A673 (cell line): Measurements from ENCODE around the gene RBX1. TPM values are rescaled to one million over a fixed set of nuclear protein-coding genes. Genes with fewer than 3 reads are reported as not detected.

Experiments
- BruUV-seq: library from RNA; stranded (reverse); fragments of 400-500 nt; replicated peaks from 2 replicates; lab custom pipeline; 2021; lab: Mats Ljungman, UMichigan
- CTCF ChIA-PET: fragments of 300-600 bp; sonication (Branson Sonifier 250); formaldehyde crosslinking; loops from one replicate; lab custom pipeline; 2022; ENCODE audit warnings: antibody characterized with exemption; lab: Charles Lee
- POLR2A ChIA-PET: fragments of 300-600 bp; sonication (Branson Sonifier 250); formaldehyde crosslinking; loops from one replicate; lab custom pipeline; 2022; ENCODE audit warnings: antibody characterized with exemption; ENCODE audit not compliant: low non-redundant PET; lab: Charles Lee
- DNase-seq: peaks from one replicate; pipeline ENCODE4 v3.0.0-alpha.2; 2015; ENCODE audit warnings: low spot score
- H3K27ac ChIP-seq: fragments of 200-600 bp; sonication (generic); 2 replicates; pipeline ENCODE4 v1.5.1; 2016; ENCODE audit warnings: mixed run types, low read depth, mild to moderate bottlenecking, mixed read lengths, antibody characterized with exemption, low read length; ENCODE audit not compliant: poor library complexity, severe bottlenecking
- H3K27me3 ChIP-seq: fragments of 200-600 bp; sonication (generic); replicated peaks from 2 replicates; pipeline ENCODE4 v1.6.1; 2017; ENCODE audit warnings: mixed run types, low read depth, mild to moderate bottlenecking, mixed read lengths, antibody characterized with exemption, low read length; ENCODE audit not compliant: insufficient read depth, poor library complexity
- H3K36me3 ChIP-seq: fragments of 200-600 bp; sonication (generic); 2 replicates; pipeline ENCODE4 v1.6.1; 2016; ENCODE audit warnings: mixed run types, mild to moderate bottlenecking, mixed read lengths, antibody characterized with exemption, low read length; ENCODE audit not compliant: insufficient read depth, poor library complexity, severe bottlenecking
- H3K4me1 ChIP-seq: fragments of 200-600 bp; sonication (generic); 2 replicates; pipeline ENCODE4 v1.6.1; 2017; ENCODE audit warnings: mixed run types, mild to moderate bottlenecking, mixed read lengths, antibody characterized with exemption, low read length; ENCODE audit not compliant: insufficient read depth, poor library complexity, severe bottlenecking
- H3K4me3 ChIP-seq: fragments of 200-600 bp; sonication (generic); 2 replicates; pipeline ENCODE4 v1.5.1; 2016; ENCODE audit warnings: low read depth, mixed run types, mild to moderate bottlenecking, mixed read lengths, low read length; ENCODE audit not compliant: poor library complexity, severe bottlenecking
- H3K9me3 ChIP-seq: fragments of 200-600 bp; sonication (generic); 2 replicates; pipeline ENCODE4 v1.6.1; 2016; ENCODE audit warnings: mixed run types, low read depth, mild to moderate bottlenecking, mixed read lengths, antibody characterized with exemption, low read length; ENCODE audit not compliant: poor library complexity, severe bottlenecking
- EZH2 ChIP-seq: fragments of 200-600 bp; sonication (generic); IDR thresholded peaks from 2 replicates; pipeline ENCODE4 v1.6.1; 2017; ENCODE audit warnings: borderline replicate concordance, low read depth, mild to moderate bottlenecking, mixed read lengths, antibody characterized with exemption, low read length; ENCODE audit not compliant: poor library complexity, severe bottlenecking
- intact Hi-C: fragments of 100-400 bp; cut with micrococcal nuclease; formaldehyde crosslinking; loops from one replicate; pipeline ENCODE4 v1.10.0; 2022; ENCODE audit not compliant: unreplicated experiment
- total RNA-seq: library from RNA; stranded (reverse); gene quantifications from 2 replicates; pipeline ENCODE4 v1.2.3, GENCODE V29; 2021
- TF ChIP-seq, protein P1 (sequence below): fragments of 300-800, 200-600 bp; sonication (generic); conservative IDR thresholded peaks from 2 replicates; pipeline ENCODE4 v1.5.1; 2017; ENCODE audit warnings: low read depth, mild to moderate bottlenecking, antibody characterized with exemption, low read length, moderate library complexity, mixed read lengths

The RBX1 gene
- total RNA-seq, 1 experiment from 2014 or later = 82.3 TPM

DNA sequence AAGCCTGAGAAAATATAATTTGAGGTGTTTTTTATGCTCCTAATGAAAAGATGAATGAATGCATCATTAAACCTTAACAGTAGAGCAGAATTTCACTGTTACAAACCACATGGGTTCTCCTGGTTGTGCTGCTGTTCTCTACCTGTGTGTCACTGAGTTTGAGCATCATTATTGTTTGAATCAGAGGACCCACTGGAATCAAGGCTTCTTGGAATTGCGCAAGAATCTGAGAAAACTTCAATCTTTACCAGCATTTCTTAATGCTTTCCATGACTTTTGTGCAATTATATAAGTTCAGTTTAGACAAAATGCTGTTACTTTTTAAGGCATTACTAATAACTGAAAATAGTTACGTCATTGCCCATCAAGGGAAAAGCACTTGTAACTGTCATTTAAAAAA is 18.8 kb upstream of the RBX1 start:
- no TSS peak for BruUV-seq
- Histone ChIP-seq H3K27ac (no peak overlapping the region), H3K9me3 (no peaks in the 10 kb centered on the region), H3K27me3 (no peaks in the 10 kb centered on the region), H3K4me3 (no peak overlapping the region), H3K4me1 (no peaks in the 10 kb centered on the region), H3K36me3 (no peaks in the 10 kb centered on the region)
- ChIA-PET CTCF (no interaction called here), POLR2A (no interaction called here)
- intact Hi-C loops = no loop called here
- TF ChIP-seq EZH2 = no peak
- TF ChIP-seq, protein P1, sequence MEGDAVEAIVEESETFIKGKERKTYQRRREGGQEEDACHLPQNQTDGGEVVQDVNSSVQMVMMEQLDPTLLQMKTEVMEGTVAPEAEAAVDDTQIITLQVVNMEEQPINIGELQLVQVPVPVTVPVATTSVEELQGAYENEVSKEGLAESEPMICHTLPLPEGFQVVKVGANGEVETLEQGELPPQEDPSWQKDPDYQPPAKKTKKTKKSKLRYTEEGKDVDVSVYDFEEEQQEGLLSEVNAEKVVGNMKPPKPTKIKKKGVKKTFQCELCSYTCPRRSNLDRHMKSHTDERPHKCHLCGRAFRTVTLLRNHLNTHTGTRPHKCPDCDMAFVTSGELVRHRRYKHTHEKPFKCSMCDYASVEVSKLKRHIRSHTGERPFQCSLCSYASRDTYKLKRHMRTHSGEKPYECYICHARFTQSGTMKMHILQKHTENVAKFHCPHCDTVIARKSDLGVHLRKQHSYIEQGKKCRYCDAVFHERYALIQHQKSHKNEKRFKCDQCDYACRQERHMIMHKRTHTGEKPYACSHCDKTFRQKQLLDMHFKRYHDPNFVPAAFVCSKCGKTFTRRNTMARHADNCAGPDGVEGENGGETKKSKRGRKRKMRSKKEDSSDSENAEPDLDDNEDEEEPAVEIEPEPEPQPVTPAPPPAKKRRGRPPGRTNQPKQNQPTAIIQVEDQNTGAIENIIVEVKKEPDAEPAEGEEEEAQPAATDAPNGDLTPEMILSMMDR = no peak
- no peak for DNase-seq

DNA sequence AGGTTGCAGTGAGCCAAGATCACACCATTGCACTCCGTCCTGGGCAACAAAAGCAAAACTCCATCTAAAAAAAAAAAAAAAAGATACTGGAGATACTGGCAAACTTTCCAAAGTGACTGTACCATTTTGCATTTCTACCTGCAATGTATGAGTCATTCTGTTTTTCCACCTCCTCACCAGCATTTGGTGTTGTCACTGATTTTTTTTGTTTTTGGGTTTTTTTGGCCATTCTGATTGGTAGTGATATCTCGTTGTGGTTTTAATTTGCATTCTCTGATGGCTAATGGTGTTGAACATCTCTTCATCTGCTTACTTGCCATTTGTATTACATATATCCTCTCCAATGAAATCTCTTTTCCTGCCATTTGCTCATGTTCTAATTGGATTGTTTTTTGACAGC is 12.0 kb upstream of the RBX1 start:
- TF ChIP-seq, protein P1 = no peak
- TF ChIP-seq EZH2 = no peak
- no peaks in the 10 kb centered on the region for H3K4me1 ChIP-seq
- H3K9me3 ChIP-seq = no peaks in the 10 kb centered on the region
- ChIA-PET CTCF (no interaction called here), POLR2A (no interaction called here)
- no peaks in the 10 kb centered on the region for H3K36me3 ChIP-seq
- H3K4me3 ChIP-seq = no peak overlapping the region
- H3K27ac ChIP-seq = no peak overlapping the region
- intact Hi-C loops = no loop called here
- no TSS peak for BruUV-seq
- no peaks in the 10 kb centered on the region for H3K27me3 ChIP-seq
- no peak for DNase-seq

DNA sequence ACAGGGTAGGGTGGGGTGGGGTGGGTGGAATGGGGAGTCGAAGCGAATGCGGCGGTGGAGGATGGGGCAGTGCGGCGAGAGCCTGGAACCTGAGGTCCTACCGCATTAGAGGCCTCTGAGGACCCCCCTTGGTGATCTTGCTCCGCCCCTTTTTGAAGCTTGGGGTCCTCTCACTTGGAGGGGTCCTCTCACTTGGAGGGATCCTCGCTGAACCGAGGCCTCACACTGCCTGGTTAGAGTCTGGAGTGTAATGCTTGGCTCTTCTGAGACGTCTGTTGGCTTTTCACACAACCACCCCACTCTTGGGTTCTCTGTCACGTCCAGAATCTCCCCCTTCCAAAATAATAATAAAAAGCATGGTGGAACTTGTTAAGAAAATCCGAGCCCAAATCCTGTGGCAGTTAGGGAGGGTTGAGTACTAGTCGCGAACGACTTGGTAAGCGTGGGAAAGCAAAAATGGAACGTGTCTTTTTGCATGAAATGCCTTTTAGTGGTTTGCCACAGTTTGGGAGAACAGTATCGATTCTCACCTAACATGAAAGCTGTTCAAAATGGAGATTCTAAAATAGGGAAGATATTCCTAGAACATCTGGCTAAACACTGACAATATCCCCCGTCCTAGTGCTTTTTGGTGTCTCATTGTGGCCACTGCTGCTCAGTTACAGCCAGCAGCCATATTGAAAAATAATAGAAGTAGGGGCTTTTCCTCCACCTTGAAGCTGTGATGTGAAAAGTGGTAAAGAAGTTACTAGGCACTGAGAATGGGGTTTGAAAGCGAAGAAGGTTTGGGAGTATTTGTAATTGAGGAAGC is 822 bp downstream of the RBX1 start:
- TF ChIP-seq, protein P1 = no peak
- TF ChIP-seq EZH2 = no peak
- peaks cover 16% of the 10 kb centered on the region for H3K4me1 ChIP-seq
- POLR2A ChIA-PET = interaction anchor here (0.6 kb wide), 2 partner anchors 15 to 84 kb away, joined by 3 to 8 read pairs; no protein-coding TSS in a partner anchor
- BruUV-seq = TSS peak; percentile 53
- H3K4me3 ChIP-seq = peak overlapping the region; percentile 91
- no peaks in the 10 kb centered on the region for H3K27me3 ChIP-seq
- intact Hi-C loops = loop anchor here (1.0 kb wide), 1 partner anchor 139 kb away; no protein-coding TSS in a partner anchor
- CTCF ChIA-PET = interaction anchor here (0.6 to 1.0 kb wide), 3 partner anchors 263 to 600 kb away, joined by 3 to 14 read pairs (median 6); no protein-coding TSS in a partner anchor
- no peaks in the 10 kb centered on the region for H3K9me3 ChIP-seq
- H3K36me3 ChIP-seq = peaks cover 26% of the 10 kb centered on the region
- H3K27ac ChIP-seq = peak overlapping the region; percentile 96
- peak; percentile 39 for DNase-seq
